Measurements from ENCODE around the gene RHEB.

GRCh38 chr7:151447312-151447711, 72.4 kb downstream of the RHEB start:
- TF ChIP-seq EZH2 (IDR thresholded peaks at IDR 0.05; ENCODE audit: low read length, unreplicated experiment) = no peak
- TF ChIP-seq CTCF (conservative IDR thresholded peaks at IDR 0.05; ENCODE audit: low read depth, low read length) = no peak
- TF ChIP-seq EZH2phosphoT487 (IDR thresholded peaks at IDR 0.05; ENCODE audit: borderline replicate concordance, low read length) = no peak

Data from PC-3 (cell line).